Tongue (tissue), 2 donors: ENCODE results near the gene SNORC. TPM values are rescaled to one million over a fixed set of nuclear protein-coding genes. Genes with fewer than 3 reads are reported as not detected.
"Not testable (repeated sequence)": the region's sequence is repeated elsewhere in the genome, so short reads cannot be mapped to it uniquely, and the experiment has no call there.

ENCODE experiments used
- DNase-seq: peaks from one replicate; pipeline ENCODE4 v3.0.0-alpha.2; 2015
- total RNA-seq: library from RNA; depleted of rRNA; stranded (reverse); fragments of >200 nt; gene quantifications from one replicate; pipeline ENCODE4 v1.2.3, GENCODE V29; 2014

SNORC gene
- total RNA-seq, 1 donor from 2014 or later, result 0.41 TPM

DNA sequence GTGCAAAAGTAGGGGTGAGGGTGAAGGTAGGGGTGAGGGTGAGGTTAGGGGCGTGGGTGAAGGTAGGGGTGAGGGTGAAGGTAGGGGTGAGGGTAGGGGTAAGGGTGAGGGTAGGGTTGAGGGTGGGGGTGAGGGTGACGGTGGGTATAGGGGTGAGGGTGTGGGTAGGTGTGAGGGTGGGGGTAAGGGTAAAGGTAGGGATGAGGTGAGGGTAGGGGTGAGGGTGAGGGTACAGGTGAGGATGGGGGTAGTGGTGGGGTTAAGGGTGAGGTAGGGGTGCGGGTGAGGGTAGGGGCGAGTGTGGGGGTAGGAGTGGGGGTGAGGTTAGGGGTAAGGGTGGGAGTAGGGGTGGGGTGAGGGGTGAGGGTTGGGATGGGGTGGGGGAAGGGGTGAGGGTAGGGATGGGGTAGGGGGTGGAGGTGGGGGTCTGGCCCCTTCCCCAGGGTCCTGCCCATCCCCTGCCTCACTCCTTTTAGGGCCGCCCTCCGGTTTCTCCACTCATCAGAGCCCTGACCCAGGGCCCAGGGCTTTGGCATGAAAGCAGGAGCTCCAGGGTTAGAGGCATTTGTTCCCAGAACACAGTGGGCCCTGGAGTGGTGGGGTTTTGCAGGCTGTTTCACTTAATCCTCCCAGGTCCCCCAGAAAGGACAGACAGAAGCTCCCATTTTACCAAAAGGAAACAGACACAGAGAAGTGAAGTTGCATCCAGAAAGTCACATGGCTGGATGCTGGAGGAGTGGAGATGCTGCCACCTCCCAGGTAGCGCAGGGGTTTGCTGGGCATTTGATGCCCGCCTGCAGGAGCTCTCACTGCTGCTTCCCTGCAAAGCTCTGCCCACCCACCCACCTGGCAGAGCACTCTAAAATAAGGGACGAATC is 26.9 kb downstream of the SNORC start:
- no peak for DNase-seq

DNA sequence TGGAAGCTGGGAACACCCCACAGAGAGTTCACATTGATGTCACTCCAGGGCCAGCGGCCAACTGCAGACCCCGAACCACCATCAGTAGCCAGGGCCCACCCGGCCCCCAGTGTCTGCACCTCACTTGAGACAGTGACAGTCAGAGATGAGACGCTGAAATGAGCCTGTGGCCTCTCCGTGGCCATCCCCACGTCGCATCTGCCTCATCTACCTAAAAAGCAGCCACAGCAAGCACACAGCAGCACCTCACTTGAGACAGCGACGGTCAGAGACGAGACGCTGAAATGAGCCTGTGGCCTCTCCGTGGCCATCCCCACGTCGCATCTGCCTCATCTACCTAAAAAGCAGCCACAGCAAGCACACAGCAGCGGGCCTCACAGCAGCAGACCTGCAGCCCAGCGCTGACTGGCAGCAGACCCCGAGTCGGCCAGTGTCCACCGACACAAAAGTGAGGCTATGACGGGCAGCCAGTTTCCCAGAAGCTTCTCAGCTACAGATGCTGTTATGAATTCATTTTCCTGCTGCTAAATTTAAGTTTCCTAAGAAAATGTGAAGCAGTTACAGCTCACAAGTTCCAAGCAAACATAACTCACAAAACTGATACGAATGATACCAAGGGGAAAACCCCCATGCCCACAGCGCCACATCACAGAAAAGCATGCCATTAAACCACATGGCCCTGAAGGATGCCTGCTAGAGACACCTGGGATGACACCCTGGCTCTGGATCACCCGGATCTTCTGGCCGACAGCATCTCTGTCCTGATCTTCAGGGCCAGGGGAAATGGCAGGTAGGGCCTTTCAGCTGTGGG is 27.7 kb downstream of the SNORC start:
- DNase-seq, result no peak

DNA sequence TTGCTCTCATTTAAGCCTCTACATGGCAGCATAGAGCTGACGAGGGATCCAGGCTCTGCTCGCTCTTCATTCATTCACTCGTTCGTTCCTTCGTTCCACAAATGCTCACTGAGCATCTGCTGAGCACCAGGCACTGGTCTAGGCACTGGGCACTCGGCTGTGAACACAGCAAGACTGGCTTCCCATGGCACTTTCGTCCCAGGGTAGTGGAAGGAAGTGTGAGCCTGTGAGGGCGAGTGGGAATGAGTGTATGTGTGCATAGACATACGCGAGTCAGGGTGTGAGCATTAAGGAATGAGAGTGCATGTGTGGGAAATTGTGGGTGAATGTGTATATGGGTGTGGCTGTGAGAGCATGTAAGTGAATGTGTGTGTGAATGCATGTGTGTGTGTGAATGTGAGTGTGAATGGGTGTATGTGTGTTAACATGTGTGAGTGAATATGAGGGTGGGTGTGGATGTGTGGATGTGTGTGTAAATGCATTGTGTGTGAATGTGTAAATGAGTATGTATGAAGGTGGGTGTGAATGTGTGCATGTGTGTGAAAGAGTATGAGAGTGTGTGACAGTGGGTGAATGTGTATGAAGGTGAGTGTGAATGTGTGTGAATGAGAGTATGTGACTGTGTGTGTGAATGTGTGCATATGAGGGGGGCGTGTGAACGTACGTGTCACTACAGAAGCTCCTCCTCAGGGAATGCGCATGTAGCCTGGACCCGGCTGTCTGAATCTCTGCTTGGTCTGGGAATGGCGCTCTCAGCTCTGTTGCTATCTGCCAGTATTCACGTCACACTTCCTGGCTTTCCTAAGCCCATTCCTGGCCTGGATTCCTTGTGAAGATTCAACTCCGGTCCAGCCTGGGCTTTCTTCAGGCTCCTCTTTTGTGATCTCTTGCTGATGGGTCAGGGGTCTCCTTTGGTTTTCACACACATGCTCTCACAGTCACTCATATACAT is 28.8 kb downstream of the SNORC start:
- DNase-seq, result peak; percentile 22

DNA sequence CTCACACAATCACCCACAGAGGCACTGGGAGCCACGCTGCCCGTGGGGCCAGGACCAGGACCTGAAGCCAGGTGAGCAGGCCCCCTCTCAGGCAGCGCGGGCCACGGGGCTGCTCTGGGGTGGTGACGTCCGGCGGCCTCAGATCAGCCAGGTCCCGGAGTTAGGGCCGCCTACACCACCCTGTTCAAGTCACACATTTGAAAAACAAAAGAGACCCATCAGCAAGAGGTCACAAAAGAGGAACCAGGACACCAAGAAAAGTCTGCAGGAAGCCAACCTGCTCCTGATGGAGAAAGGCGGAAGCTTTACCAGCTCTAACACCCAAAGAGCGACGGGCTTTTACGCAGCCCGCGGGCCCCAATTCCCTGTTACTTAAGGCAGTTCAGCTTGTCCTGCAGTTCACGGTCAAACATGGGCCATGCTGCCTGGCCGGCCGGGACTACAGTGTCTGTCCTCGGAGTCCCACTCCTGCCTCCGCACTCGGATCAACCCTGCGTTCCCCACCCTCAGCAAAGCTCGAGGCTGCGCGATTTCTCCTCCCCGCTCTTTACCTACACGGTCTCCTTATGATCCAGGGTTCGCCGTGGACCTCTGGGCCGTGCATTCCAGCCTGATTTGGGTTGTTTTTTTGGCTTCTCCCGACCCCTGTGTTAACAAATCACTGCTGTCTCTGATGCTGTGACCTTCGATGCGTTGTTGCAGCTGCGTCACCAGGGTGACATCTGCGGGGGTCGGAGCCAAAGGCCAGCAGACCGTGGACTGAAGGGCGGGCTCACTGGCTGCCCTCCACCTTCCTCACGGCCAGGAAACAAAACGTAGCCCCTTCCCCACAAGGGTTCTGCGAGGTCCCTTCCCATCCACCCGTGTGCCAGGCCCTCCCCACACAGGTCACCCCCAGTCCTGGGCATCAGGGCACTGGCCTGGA is 31.0 kb downstream of the SNORC start:
- no peak for DNase-seq

DNA sequence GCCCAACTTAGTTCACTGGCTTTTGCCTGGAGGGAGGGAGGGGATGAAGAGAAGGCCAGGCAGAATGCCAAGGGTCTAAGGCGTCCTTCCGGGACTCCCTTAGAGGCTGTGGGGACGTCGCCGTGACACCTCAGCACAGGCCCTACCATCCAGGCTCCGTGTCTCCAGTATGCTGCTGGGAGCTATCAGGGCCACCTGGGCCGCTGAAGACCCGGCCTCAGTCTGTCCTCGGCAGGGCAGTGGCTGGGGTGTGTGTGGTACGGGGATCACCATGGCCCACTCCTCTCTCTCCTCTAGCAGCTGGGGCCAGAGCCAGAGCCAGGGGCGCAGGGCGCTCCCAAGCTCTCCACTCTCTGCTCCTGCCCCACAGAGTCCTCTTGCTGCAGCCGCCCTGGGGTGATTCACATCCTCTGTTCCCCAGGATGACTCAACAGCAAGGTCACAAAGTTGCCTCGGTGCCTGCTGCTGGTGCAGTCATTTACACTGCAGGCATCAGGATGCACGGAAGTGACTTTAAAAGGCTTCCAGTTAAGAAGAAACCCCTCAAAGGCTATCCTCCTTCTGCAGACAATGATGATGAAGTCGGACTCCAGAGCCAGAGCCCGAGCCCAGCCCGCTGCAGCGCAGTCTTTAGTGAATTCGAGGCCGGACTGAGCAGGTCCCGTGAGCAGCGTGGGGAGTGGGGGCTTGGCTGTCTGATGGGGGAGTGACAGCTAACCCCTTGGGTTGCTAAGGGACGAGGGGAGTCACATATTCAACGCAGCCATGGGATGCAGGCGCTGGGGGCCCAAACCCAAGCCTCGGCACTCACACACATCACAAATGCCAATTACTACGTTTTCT is 31.9 kb downstream of the SNORC start:
- no peak for DNase-seq

DNA sequence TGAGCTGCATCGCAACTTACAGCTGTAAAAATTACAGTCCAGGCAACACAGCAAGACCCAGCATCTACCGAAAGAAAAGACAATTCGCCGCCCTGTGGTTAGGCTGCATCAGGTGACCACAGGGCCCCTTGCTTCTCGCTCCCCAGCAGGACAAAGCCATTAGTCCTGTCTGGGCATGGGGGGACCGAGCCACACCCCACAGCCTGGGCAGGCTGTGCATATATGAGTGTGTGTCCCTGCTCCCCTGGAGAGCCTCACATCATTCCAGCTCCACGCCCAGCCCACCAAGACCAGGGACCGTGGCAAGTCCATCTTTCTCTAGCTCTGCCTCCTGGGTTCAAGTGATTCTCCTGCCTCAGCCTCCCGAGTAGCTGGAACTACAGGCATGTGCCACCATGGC is 33.9 kb downstream of the SNORC start:
- no peak for DNase-seq

DNA sequence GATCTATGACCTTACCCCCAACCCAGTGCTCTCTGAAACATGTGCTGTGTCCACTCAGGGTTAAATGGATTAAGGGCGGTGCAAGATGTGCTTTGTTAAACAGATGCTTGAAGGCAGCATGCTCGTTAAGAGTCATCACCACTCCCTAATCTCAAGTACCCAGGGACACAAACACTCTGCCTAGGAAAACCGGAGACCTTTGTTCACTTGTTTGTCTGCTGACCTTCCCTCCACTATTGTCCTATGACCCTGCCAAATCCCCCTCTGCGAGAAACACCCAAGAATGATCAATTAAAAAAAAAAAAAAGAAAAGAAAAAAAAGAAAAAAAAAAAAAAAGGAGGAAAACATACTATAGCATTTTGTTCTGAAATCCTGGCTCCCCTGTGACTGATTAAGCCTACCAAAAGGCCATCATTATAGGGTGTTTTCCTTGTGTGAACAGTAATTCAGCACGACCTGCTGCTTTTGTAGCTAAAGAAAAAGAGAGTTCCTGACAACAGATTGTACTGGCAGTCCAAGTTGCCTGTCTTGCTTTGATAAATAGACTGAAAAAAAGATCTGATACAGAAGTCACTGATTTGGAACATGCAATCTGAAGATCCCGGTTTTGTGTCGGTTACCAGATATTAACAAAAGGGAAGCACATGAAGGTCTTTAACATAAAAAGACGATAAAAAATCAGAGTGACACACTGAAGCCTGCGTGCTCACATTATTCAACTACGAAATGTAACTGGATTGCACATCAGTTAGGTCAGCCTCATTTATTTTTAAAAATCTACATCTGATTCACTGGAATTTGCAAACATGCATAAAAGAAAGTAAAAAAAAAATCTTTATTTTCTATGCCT is 37.0 kb downstream of the SNORC start:
- not testable (repeated sequence) for DNase-seq

DNA sequence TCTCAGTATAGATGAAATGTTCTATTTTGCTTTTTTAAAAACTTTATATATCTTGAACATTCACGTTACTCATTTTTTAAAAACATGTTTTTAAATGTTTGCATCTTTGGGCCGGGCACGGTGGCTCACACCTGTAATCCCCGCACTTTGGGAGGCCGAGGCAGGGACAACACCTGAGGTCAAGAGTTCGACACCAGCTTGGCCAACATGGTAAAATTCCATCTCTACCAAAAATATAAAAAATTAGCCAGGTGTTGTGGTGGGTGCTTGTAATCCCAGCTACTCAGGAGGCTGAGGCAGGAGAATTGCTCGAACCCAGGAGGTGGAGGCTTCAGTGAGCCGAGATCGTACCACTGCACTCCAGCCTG is 37.6 kb downstream of the SNORC start:
- not testable (repeated sequence) for DNase-seq

DNA sequence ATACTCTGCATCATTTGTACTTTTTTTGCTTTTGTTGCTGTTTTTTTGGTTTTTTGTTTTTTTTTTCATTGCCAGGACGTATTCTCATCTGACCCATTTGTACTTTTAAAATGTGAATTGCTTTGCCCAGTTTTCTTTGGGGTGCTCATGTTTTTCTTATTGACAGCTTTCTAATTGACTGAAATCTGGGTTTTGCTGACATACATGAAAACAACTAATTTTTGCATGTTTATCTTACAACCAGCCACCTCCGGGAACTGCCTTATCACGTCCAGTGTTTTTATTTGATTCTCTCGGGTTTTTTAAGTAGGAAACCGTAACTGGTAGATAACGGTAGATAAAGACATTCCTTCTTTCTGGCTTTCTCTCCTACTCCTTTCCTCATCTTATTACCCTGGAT is 38.6 kb downstream of the SNORC start:
- DNase-seq, result no peak

DNA sequence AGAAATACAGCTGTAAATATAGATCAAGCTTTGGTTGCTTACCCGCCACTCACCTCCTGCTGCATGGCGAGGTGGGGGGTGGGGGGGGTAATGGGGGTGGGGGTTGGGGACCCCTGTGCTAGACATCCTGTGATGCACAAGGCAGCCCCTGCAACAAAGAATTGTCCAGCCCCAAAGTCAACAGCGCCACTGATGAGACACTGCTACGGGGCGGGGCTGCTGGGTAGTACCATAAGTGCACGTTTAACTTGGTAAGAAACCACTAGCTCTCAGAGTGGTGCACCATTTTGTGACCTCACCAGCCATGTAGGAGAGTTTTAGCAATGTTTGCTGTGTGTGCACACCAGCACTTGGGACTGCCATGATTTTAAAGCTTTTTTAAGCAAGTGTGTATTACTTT is 40.3 kb downstream of the SNORC start:
- no peak for DNase-seq

DNA sequence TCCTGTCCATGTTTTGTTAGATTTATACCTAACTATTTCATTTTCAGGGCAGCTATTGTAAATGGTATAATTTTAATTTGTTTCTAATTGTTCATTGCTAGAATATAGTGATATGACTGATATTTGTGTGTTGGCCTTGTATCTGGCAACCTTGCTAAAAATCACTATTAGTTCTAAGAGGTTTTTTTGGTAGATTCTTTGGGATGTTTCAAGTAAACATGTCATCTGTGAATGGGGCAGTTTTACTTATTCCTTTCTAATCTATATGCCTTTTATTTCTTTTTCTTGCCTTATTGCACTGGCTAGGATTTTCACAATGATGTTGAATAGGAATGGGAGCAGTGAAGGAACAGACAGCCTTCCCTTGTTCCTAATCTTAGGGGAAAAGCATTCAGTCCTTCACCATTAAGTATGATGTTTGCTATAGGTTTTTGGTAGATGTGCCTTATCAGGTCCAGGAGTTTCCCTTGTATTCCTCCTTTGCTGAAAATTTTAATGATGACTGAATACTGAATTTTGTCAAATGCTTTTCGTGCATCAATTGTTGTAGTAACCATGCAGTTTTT is 41.7 kb downstream of the SNORC start:
- DNase-seq, result no peak

DNA sequence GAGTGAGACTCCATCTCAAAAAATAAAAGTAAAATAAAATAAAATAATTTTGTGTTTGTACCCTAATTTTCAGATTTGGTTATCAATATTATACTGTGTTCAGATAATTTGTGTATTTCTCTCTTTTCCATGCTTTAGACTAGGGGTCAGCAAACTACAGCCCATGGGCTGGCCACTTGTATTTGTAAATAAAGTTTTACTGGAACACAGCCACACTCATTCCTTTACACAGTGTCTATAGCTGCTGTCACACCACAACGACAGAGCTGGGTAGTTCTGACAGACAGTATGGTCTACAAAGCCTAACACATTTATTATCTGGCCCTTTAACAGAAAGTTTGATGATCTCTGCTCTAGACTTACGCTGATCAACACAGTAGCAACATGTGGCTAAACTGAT is 43.8 kb downstream of the SNORC start:
- no peak for DNase-seq

DNA sequence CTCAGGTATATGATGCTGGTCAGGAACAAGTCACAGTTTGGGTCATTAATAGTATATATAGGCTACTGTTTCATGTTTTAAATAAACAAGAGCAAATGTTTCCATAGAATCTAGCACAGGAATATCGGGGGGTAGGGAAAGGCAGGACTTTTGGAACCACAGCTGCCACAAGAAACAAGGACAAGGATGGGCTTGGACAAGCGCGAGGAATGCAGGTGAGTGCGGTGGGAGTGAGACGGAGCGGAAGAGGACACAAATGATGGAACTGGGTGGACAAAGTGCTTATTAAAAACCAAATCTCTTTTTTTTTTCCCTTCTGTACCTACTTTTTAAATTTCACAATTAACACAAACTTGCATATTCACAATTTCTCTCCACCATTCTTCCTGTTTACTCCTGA is 49.1 kb downstream of the SNORC start:
- DNase-seq, result no peak

DNA sequence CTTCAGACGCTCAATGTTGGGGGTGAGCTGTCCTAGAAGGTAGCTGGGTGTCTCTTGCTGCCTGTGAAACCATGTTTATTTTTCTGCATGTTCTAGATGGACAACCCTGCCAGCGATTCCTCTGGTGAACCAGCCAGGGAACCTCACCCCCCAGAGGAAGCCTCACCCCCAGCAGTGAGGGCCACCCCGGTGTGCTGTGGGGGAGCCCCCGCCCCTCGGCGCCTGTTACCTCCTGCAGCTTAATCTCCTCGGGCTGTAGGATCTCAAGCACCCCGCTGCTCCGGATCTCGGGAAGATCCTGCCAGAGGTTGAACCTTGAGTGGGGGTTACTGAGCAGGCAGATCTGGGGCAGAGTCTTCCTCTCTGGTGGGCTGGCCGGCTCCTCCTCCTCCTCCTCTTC is 50.0 kb downstream of the SNORC start:
- no peak for DNase-seq

DNA sequence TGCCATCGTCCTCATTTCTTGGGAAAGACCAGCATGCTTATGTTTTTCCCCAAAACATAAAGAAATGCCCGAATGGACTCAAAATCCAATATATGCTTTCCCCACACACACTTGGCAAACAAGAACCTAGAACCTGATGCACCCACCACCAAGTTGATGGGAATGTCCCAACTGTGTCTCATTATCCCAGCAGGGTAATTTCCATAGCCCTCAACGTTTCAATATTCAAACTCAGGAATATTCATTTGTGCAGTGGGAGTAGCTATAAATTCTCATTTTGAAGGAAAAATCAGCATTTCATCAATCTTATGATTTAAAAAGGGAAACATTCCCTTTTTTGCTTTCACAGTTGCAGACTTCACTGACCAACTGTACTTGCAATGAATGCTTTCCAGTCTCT is 50.7 kb downstream of the SNORC start:
- no peak for DNase-seq

DNA sequence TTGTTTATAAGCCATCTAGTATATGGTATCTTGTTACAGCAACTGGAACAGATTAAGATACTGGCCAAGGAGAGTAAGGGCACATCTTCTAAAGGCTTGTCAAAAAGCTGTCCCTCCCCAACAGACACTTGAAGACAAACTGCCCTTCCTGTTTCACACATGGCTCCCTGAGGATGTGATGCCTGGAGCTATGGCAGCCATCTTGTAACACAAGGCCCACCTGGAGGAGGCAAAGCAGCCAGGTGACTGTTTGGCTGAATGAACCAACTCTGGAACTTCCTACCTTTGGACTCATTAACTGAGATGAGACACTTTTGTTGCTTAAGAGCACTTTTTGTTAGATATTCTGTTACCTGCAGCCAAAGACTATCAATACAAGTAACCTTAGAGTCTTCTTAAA is 54.4 kb downstream of the SNORC start:
- DNase-seq, result no peak

DNA sequence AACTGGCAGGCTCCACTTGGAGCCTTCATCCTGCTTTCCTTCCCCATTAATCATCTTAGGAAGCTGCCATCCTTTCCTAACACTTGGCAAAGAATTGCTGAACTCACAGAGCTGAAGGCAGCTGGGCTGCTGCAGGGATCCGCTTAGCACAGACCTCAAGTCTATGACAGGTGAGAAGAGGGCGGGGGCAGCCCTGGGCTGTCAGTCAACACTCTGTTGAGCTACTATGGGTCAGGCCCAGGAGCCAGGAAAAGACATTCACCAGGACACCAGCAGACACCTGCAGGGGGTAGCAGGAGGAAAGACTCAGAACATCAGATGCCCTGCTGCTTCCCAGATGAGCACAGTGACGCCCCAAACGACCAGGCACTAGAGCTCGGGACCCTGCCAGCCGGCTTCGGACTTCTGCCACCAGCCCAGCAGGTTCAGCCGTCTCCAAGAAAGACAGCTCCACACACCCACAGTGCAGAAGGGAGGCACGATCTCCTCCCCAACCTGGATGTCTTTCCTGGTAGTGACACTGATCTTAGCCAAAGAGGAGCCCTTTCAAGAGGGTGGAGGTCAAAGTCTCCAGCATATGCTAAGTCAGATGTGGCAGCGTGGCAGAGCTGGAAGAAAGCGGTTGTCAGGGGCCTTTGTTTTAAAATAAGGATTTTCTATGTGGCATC is 55.2 kb downstream of the SNORC start:
- peak; percentile 61 for DNase-seq

DNA sequence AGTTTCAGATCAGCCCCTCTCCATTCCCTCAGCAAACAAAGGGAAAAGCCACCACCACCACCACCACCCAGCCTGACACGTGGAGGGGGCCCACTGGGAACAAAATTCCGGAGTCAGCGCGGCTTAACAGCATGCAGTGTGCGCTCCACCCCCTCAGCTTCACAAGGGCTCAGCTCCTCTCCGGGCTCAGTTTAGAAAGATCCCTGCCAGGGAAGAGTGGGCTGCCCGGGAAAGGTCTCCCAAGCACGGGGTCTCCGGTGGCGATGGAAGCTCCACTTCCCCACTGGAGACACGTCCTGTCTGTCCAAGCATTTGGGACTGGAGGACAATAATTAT is 55.7 kb downstream of the SNORC start:
- no peak for DNase-seq
